ENCODE results near the gene LELP1.

DNA sequence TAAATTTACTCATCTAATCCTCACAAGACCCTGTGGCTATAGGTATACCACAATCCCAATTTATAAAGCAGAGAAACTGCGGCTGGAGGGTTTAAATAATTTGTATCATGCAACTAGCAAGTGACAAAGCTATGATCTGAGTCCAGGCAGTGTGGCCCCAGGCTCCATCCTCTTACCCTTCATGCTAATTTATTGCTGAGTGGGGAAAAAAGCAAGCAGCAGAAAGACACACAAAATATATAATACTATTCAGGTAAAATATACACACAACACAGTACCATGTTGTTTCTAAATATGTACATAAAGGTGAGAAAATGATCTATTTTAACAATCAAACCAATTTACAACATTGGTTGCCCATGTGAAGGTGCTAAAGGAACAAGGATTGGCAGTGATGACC lies 38.9 kb downstream of the LELP1 start:
- TF ChIP-seq NFIC (IDR thresholded peaks at IDR 0.05; ENCODE audit: borderline replicate concordance) (no peak), GATA2 (CRISPR knock-in tag; IDR thresholded peaks at IDR 0.05) (no peak), CHD2 (IDR thresholded peaks at IDR 0.05; ENCODE audit: low read length, partially characterized antibody) (no peak)
- TF ChIP-seq, protein P1, sequence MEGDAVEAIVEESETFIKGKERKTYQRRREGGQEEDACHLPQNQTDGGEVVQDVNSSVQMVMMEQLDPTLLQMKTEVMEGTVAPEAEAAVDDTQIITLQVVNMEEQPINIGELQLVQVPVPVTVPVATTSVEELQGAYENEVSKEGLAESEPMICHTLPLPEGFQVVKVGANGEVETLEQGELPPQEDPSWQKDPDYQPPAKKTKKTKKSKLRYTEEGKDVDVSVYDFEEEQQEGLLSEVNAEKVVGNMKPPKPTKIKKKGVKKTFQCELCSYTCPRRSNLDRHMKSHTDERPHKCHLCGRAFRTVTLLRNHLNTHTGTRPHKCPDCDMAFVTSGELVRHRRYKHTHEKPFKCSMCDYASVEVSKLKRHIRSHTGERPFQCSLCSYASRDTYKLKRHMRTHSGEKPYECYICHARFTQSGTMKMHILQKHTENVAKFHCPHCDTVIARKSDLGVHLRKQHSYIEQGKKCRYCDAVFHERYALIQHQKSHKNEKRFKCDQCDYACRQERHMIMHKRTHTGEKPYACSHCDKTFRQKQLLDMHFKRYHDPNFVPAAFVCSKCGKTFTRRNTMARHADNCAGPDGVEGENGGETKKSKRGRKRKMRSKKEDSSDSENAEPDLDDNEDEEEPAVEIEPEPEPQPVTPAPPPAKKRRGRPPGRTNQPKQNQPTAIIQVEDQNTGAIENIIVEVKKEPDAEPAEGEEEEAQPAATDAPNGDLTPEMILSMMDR (IDR thresholded peaks at IDR 0.05), result no peak

Measured in SK-N-SH (cell line).